ENCODE measurements around the gene MEGF6. TPM values are rescaled to one million over a fixed set of nuclear protein-coding genes. Genes with fewer than 3 reads are reported as not detected.

The MEGF6 gene
- polyA plus RNA-seq, 1 donor (not counting 4 experiments of a cell fraction or from before 2014, with no cell fraction given): 0.24 TPM

- DNase-seq (ENCODE audit: low read depth, low spot score) (no peak), FAIRE-seq (no peak)
- no peaks in the 10 kb centered on the region for H3K9me1 ChIP-seq (ENCODE audit: control insufficient read depth, extremely low read depth, insufficient read depth, low read length)
- H3K36me3 ChIP-seq (ENCODE audit: control insufficient read depth in 2 of 2, extremely low read depth in 1 of 2, insufficient read depth in 2 of 2, low read length in 2 of 2): no peaks in the 10 kb centered on the region
- no peak overlapping the region for H3K27ac ChIP-seq (ENCODE audit: control insufficient read depth, insufficient read depth, low read length)
- no peak overlapping the region for H3K4me3 ChIP-seq (ENCODE audit: control insufficient read depth in 2 of 3, extremely low read depth in 1 of 3, insufficient read depth in 2 of 3, low read depth in 1 of 3, low read length in 3 of 3)
- no peaks in the 10 kb centered on the region for H3K4me1 ChIP-seq (ENCODE audit: control insufficient read depth, extremely low read depth, insufficient read depth, low read length)
- H3K79me2 ChIP-seq (ENCODE audit: control insufficient read depth, insufficient read depth, low read length): no peaks in the 10 kb centered on the region
- dilution Hi-C loops (cut with MboI; ENCODE audit: extremely low pct_ligation_motif_present, low sequenced_read_pairs): no loop called here
- no peak overlapping the region for H3K4me2 ChIP-seq (ENCODE audit: control insufficient read depth, extremely low read depth, insufficient read depth, low read depth, low read length)
- H3K9me3 ChIP-seq (ENCODE audit: control insufficient read depth, low read depth, low read length): no peaks in the 10 kb centered on the region
- no peaks in the 10 kb centered on the region for H4K20me1 ChIP-seq (ENCODE audit: control insufficient read depth, extremely low read depth, insufficient read depth, low read length)
- H3K27me3 ChIP-seq (ENCODE audit: control insufficient read depth, extremely low read depth, insufficient read depth, low read length): peaks cover 9% of the 10 kb centered on the region
- H2AFZ ChIP-seq (ENCODE audit: control insufficient read depth, low read length): no peak overlapping the region
- no peak for TF ChIP-seq EZH2 (IDR thresholded peaks at IDR 0.05; ENCODE audit: low read length)
- no peak for TF ChIP-seq CTCF (optimal IDR thresholded peaks at IDR 0.05 in 1 of 3, IDR thresholded peaks at IDR 0.05 in 1 of 3, conservative IDR thresholded peaks at IDR 0.05 in 1 of 3; ENCODE audit: extremely low read depth in 1 of 3, insufficient read depth in 2 of 3, low read length in 3 of 3)
- no peak overlapping the region for H3K9ac ChIP-seq (ENCODE audit: control insufficient read depth, extremely low read depth, insufficient read depth, low read length)
These were observed 87.3 kb downstream of the MEGF6 start for GRCh38 chr1:3523980-3524379.

DNA sequence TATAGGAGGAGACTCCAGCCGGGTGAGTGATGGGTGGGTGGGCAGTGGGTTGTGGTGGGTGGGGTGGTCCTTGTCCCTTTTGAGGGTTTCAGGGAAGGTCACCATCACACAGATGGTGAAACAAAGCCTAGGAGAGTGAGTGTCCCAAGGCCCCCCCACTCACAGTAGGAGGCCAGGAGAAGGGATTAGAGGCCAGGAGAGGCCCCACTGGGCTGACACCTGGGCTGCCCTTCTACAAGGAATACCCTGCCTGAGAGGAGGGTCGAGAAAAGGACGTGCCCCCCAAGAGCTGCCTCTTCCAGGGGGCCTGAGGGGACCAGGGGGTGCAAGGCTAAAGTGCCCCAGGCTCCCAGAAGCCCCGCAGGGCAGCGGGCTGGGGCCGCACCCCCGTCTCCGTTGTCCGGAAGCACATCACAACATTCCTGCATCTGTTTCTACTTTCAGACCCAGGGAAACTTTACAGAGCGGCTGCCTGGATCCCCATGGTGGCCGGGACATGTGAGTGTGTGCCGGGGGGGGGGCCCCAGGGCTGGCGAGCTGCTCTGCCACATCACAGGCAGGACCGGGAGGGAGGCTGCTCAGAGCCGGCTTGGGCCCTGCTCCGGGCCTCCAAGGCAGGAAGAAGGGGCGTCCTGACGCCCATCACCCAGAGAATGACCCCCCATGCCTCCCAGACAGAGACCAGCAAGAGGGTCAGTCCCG lies 88.6 kb downstream of the MEGF6 start:
- no peak overlapping the region for H2AFZ ChIP-seq (ENCODE audit: control insufficient read depth, low read length)
- dilution Hi-C loops (cut with MboI; ENCODE audit: extremely low pct_ligation_motif_present, low sequenced_read_pairs): no loop called here

More for the DNA sequence above, 88.6 kb downstream of the MEGF6 start:
- no peak overlapping the region for H3K27ac ChIP-seq (ENCODE audit: control insufficient read depth, insufficient read depth, low read length)
- no peak overlapping the region for H3K4me2 ChIP-seq (ENCODE audit: control insufficient read depth, extremely low read depth, insufficient read depth, low read depth, low read length)
- H3K4me1 ChIP-seq (ENCODE audit: control insufficient read depth, extremely low read depth, insufficient read depth, low read length): no peaks in the 10 kb centered on the region
- H3K27me3 ChIP-seq (ENCODE audit: control insufficient read depth, extremely low read depth, insufficient read depth, low read length): peaks cover 1% of the 10 kb centered on the region
- TF ChIP-seq CTCF (optimal IDR thresholded peaks at IDR 0.05 in 1 of 3, IDR thresholded peaks at IDR 0.05 in 1 of 3, conservative IDR thresholded peaks at IDR 0.05 in 1 of 3; ENCODE audit: extremely low read depth in 1 of 3, insufficient read depth in 2 of 3, low read length in 3 of 3): no peak
- no peak for TF ChIP-seq EZH2 (IDR thresholded peaks at IDR 0.05; ENCODE audit: low read length)
- no peaks in the 10 kb centered on the region for H4K20me1 ChIP-seq (ENCODE audit: control insufficient read depth, extremely low read depth, insufficient read depth, low read length)
- H3K9ac ChIP-seq (ENCODE audit: control insufficient read depth, extremely low read depth, insufficient read depth, low read length): no peak overlapping the region
- no peaks in the 10 kb centered on the region for H3K79me2 ChIP-seq (ENCODE audit: control insufficient read depth, insufficient read depth, low read length)
- H3K9me1 ChIP-seq (ENCODE audit: control insufficient read depth, extremely low read depth, insufficient read depth, low read length): no peaks in the 10 kb centered on the region
- DNase-seq (ENCODE audit: low read depth, low spot score) (no peak), FAIRE-seq (no peak)
- H3K4me3 ChIP-seq (ENCODE audit: control insufficient read depth in 2 of 3, extremely low read depth in 1 of 3, insufficient read depth in 2 of 3, low read depth in 1 of 3, low read length in 3 of 3): no peak overlapping the region
- H3K36me3 ChIP-seq (ENCODE audit: control insufficient read depth in 2 of 2, extremely low read depth in 1 of 2, insufficient read depth in 2 of 2, low read length in 2 of 2): no peaks in the 10 kb centered on the region
- H3K9me3 ChIP-seq (ENCODE audit: control insufficient read depth, low read depth, low read length): no peaks in the 10 kb centered on the region
